Measurements from ENCODE around the gene ESYT3.
"Not testable (repeated sequence)": the region's sequence is repeated elsewhere in the genome, so short reads cannot be mapped to it uniquely, and the experiment has no call there.

The ESYT3 gene

GRCh38 chr3:138412821-138413551 is 21.4 kb upstream of the ESYT3 start:
- DNase-seq (ENCODE audit: low read depth in 3 of 3), result no peak

- DNase-seq (ENCODE audit: low read depth in 3 of 3), result not testable (repeated sequence)
Measured at GRCh38 chr3:138416236-138416635, 18.2 kb upstream of the ESYT3 start.

GRCh38 chr3:138417559-138417982 is 16.8 kb upstream of the ESYT3 start:
- DNase-seq (ENCODE audit: low read depth in 3 of 3), result peak; percentile 16 to 28 (median 24)

GRCh38 chr3:138418601-138419206 is 15.7 kb upstream of the ESYT3 start:
- no peak for DNase-seq (ENCODE audit: low read depth in 3 of 3)

GRCh38 chr3:138423316-138423715 is 11.1 kb upstream of the ESYT3 start:
- no peak for DNase-seq (ENCODE audit: low read depth in 3 of 3)

- no peak for DNase-seq (ENCODE audit: low read depth in 3 of 3)
Measured at GRCh38 chr3:138424323-138424722, 10.1 kb upstream of the ESYT3 start.

GRCh38 chr3:138426211-138426610 is 8.2 kb upstream of the ESYT3 start:
- DNase-seq (ENCODE audit: low read depth in 3 of 3), result no peak

GRCh38 chr3:138426754-138427153 is 7.7 kb upstream of the ESYT3 start:
- DNase-seq (ENCODE audit: low read depth in 3 of 3), result not testable (repeated sequence)

- no peak for DNase-seq (ENCODE audit: low read depth in 3 of 3)
Measured at GRCh38 chr3:138429665-138430064, 4.8 kb upstream of the ESYT3 start.

GRCh38 chr3:138432576-138433240 is 1.7 kb upstream of the ESYT3 start:
- no peak for DNase-seq (ENCODE audit: low read depth in 3 of 3)

- DNase-seq (ENCODE audit: low read depth in 3 of 3), result no peak
Measured at GRCh38 chr3:138433892-138434275, 532 bp upstream of the ESYT3 start.

- DNase-seq (ENCODE audit: low read depth in 3 of 3), result no peak
Measured at GRCh38 chr3:138434875-138435772, 708 bp downstream of the ESYT3 start.

GRCh38 chr3:138435840-138436239 is 1.4 kb downstream of the ESYT3 start:
- DNase-seq (ENCODE audit: low read depth in 3 of 3), result no peak

- no peak for DNase-seq (ENCODE audit: low read depth in 3 of 3)
Measured at GRCh38 chr3:138437281-138437680, 2.9 kb downstream of the ESYT3 start.

- DNase-seq (ENCODE audit: low read depth in 3 of 3), result no peak
Measured at GRCh38 chr3:138438896-138439295, 4.5 kb downstream of the ESYT3 start.

- no peak for DNase-seq (ENCODE audit: low read depth in 3 of 3)
Measured at GRCh38 chr3:138439646-138440045, 5.2 kb downstream of the ESYT3 start.

GRCh38 chr3:138440121-138440521 is 5.7 kb downstream of the ESYT3 start:
- no peak for DNase-seq (ENCODE audit: low read depth in 3 of 3)

- DNase-seq (ENCODE audit: low read depth in 3 of 3), result no peak
Measured at GRCh38 chr3:138440596-138440995, 6.2 kb downstream of the ESYT3 start.

GRCh38 chr3:138441256-138441655 is 6.8 kb downstream of the ESYT3 start:
- no peak for DNase-seq (ENCODE audit: low read depth in 3 of 3)

- no peak for DNase-seq (ENCODE audit: low read depth in 3 of 3)
Measured at GRCh38 chr3:138441742-138442141, 7.3 kb downstream of the ESYT3 start.

- no peak for DNase-seq (ENCODE audit: low read depth in 3 of 3)
Measured at GRCh38 chr3:138442433-138442832, 8.0 kb downstream of the ESYT3 start.

GRCh38 chr3:138443091-138443490 is 8.7 kb downstream of the ESYT3 start:
- DNase-seq (ENCODE audit: low read depth in 3 of 3), result no peak
